Activated T-cell treated with anti-CD3 and anti-CD28 coated beads, Interleukin-2, amount 50 U/mL, for 4 hours (primary cell): ENCODE measurements around the gene EHBP1. TPM values are rescaled to one million over a fixed set of nuclear protein-coding genes. Genes with fewer than 3 reads are reported as not detected.

Experiments used
- ATAC-seq, 2 donors: fragments of 200-7000 bp; cut with Tn5 transposase; one replicate each; pipeline ENCODE4 v1.10.0; 2021
- DNase-seq: peaks from one replicate; pipeline ENCODE4 v3.0.0-alpha.2; 2020
- H3K27me3 Mint-ChIP-seq: one replicate; pipeline ENCODE4 v1.8.0; 2021; ENCODE audit warnings: low read depth, mixed read lengths
- H3K36me3 Mint-ChIP-seq: one replicate; pipeline ENCODE4 v1.8.0; 2022; ENCODE audit warnings: mixed read lengths; ENCODE audit not compliant: insufficient read depth
- H3K4me1 Mint-ChIP-seq: one replicate; pipeline ENCODE4 v1.8.0; 2021; ENCODE audit warnings: low read depth, mixed read lengths
- H3K4me3 Mint-ChIP-seq: one replicate; pipeline ENCODE4 v1.8.0; 2021; ENCODE audit warnings: mild to moderate bottlenecking, moderate library complexity, mixed read lengths
- H3K9me3 Mint-ChIP-seq: one replicate; pipeline ENCODE4 v1.8.0; 2021; ENCODE audit warnings: mixed read lengths
- total RNA-seq, 3 donors: library from RNA; stranded (reverse); gene quantifications; one replicate each; pipeline ENCODE4 v1.2.1, GENCODE V29; 2021

The EHBP1 gene
- total RNA-seq, 3 donors from 2014 or later = 19.8 to 21.4 (median 20.2) TPM

GRCh38 chr2:62870966-62871365, 165.5 kb downstream of the EHBP1 start:
- Mint-ChIP-seq H3K27me3 (no peaks in the 10 kb centered on the region), H3K4me3 (no peak overlapping the region), H3K36me3 (peaks cover 73% of the 10 kb centered on the region), H3K9me3 (peaks cover 34% of the 10 kb centered on the region), H3K4me1 (no peaks in the 10 kb centered on the region)
- DNase-seq = no peak
- no peak for ATAC-seq

- Mint-ChIP-seq H3K9me3 (peaks cover 36% of the 10 kb centered on the region), H3K4me1 (no peaks in the 10 kb centered on the region), H3K36me3 (peaks cover 72% of the 10 kb centered on the region), H3K4me3 (no peak overlapping the region), H3K27me3 (no peaks in the 10 kb centered on the region)
- DNase-seq = no peak
- ATAC-seq = no peak
Observed at GRCh38 chr2:62871506-62871905, 166.0 kb downstream of the EHBP1 start.

- H3K4me1 Mint-ChIP-seq = no peaks in the 10 kb centered on the region
- no peak for DNase-seq
- peaks cover 78% of the 10 kb centered on the region for H3K36me3 Mint-ChIP-seq
- H3K4me3 Mint-ChIP-seq = no peak overlapping the region
- no peaks in the 10 kb centered on the region for H3K27me3 Mint-ChIP-seq
- H3K9me3 Mint-ChIP-seq = peaks cover 36% of the 10 kb centered on the region
- ATAC-seq = no peak
Observed at GRCh38 chr2:62873603-62874002, 168.1 kb downstream of the EHBP1 start.

- peaks cover 76% of the 10 kb centered on the region for H3K36me3 Mint-ChIP-seq
- no peaks in the 10 kb centered on the region for H3K4me1 Mint-ChIP-seq
- H3K9me3 Mint-ChIP-seq = peaks cover 30% of the 10 kb centered on the region
- DNase-seq (no peak), ATAC-seq (no peak)
- no peaks in the 10 kb centered on the region for H3K27me3 Mint-ChIP-seq
- no peak overlapping the region for H3K4me3 Mint-ChIP-seq
Observed at GRCh38 chr2:62874881-62875383, 169.4 kb downstream of the EHBP1 start.

GRCh38 chr2:62881162-62881795, 175.8 kb downstream of the EHBP1 start:
- peaks cover 5% of the 10 kb centered on the region for H3K9me3 Mint-ChIP-seq
- no peak overlapping the region for H3K4me3 Mint-ChIP-seq
- DNase-seq = no peak
- H3K36me3 Mint-ChIP-seq = peaks cover 37% of the 10 kb centered on the region
- no peaks in the 10 kb centered on the region for H3K27me3 Mint-ChIP-seq
- no peaks in the 10 kb centered on the region for H3K4me1 Mint-ChIP-seq
- ATAC-seq = no peak

GRCh38 chr2:62883629-62884028, 178.1 kb downstream of the EHBP1 start:
- no peaks in the 10 kb centered on the region for H3K27me3 Mint-ChIP-seq
- H3K4me3 Mint-ChIP-seq = no peak overlapping the region
- no peaks in the 10 kb centered on the region for H3K4me1 Mint-ChIP-seq
- no peak for DNase-seq
- peaks cover 5% of the 10 kb centered on the region for H3K9me3 Mint-ChIP-seq
- no peak for ATAC-seq
- H3K36me3 Mint-ChIP-seq = peaks cover 18% of the 10 kb centered on the region

- no peak overlapping the region for H3K4me3 Mint-ChIP-seq
- H3K36me3 Mint-ChIP-seq = peaks cover 17% of the 10 kb centered on the region
- no peak for DNase-seq
- no peaks in the 10 kb centered on the region for H3K4me1 Mint-ChIP-seq
- H3K27me3 Mint-ChIP-seq = no peaks in the 10 kb centered on the region
- ATAC-seq = no peak
- H3K9me3 Mint-ChIP-seq = peaks cover 5% of the 10 kb centered on the region
Observed at GRCh38 chr2:62884086-62884485, 178.6 kb downstream of the EHBP1 start.

- peaks cover 5% of the 10 kb centered on the region for H3K9me3 Mint-ChIP-seq
- no peak for ATAC-seq
- peaks cover 16% of the 10 kb centered on the region for H3K36me3 Mint-ChIP-seq
- H3K4me1 Mint-ChIP-seq = no peaks in the 10 kb centered on the region
- H3K27me3 Mint-ChIP-seq = no peaks in the 10 kb centered on the region
- no peak for DNase-seq
- H3K4me3 Mint-ChIP-seq = no peak overlapping the region
Observed at GRCh38 chr2:62884514-62884913, 179.0 kb downstream of the EHBP1 start.

- Mint-ChIP-seq H3K9me3 (no peaks in the 10 kb centered on the region), H3K27me3 (no peaks in the 10 kb centered on the region), H3K4me3 (no peak overlapping the region), H3K4me1 (no peaks in the 10 kb centered on the region), H3K36me3 (peaks cover 7% of the 10 kb centered on the region)
- DNase-seq = no peak
- no peak for ATAC-seq
Observed at GRCh38 chr2:62894966-62895631, 189.6 kb downstream of the EHBP1 start.

- no peaks in the 10 kb centered on the region for H3K9me3 Mint-ChIP-seq
- DNase-seq (no peak), ATAC-seq (no peak)
- no peaks in the 10 kb centered on the region for H3K4me1 Mint-ChIP-seq
- H3K36me3 Mint-ChIP-seq = peaks cover 7% of the 10 kb centered on the region
- H3K4me3 Mint-ChIP-seq = no peak overlapping the region
- H3K27me3 Mint-ChIP-seq = no peaks in the 10 kb centered on the region
Observed at GRCh38 chr2:62895632-62896009, 190.1 kb downstream of the EHBP1 start.

GRCh38 chr2:62897187-62897827, 191.8 kb downstream of the EHBP1 start:
- ATAC-seq = no peak
- H3K4me3 Mint-ChIP-seq = no peak overlapping the region

GRCh38 chr2:62904344-62904743, 198.8 kb downstream of the EHBP1 start:
- ATAC-seq (no peak), DNase-seq (no peak)
- H3K4me3 Mint-ChIP-seq = no peak overlapping the region
- H3K36me3 Mint-ChIP-seq = peaks cover 16% of the 10 kb centered on the region
- H3K9me3 Mint-ChIP-seq = no peaks in the 10 kb centered on the region
- H3K4me1 Mint-ChIP-seq = no peaks in the 10 kb centered on the region
- no peaks in the 10 kb centered on the region for H3K27me3 Mint-ChIP-seq

More at GRCh38 chr2:62897187-62897827, 191.8 kb downstream of the EHBP1 start:
- H3K27me3 Mint-ChIP-seq = no peaks in the 10 kb centered on the region
- H3K4me1 Mint-ChIP-seq = no peaks in the 10 kb centered on the region
- no peak for DNase-seq
- H3K36me3 Mint-ChIP-seq = peaks cover 10% of the 10 kb centered on the region
- no peaks in the 10 kb centered on the region for H3K9me3 Mint-ChIP-seq

GRCh38 chr2:62908145-62908544, 202.6 kb downstream of the EHBP1 start:
- ATAC-seq (no peak), DNase-seq (no peak)
- H3K9me3 Mint-ChIP-seq = no peaks in the 10 kb centered on the region
- H3K36me3 Mint-ChIP-seq = peaks cover 16% of the 10 kb centered on the region
- no peak overlapping the region for H3K4me3 Mint-ChIP-seq
- no peaks in the 10 kb centered on the region for H3K27me3 Mint-ChIP-seq
- no peaks in the 10 kb centered on the region for H3K4me1 Mint-ChIP-seq

- ATAC-seq = no peak
- no peak overlapping the region for H3K4me3 Mint-ChIP-seq
- peaks cover 11% of the 10 kb centered on the region for H3K36me3 Mint-ChIP-seq
- DNase-seq = no peak
- H3K9me3 Mint-ChIP-seq = no peaks in the 10 kb centered on the region
- H3K4me1 Mint-ChIP-seq = no peaks in the 10 kb centered on the region
- no peaks in the 10 kb centered on the region for H3K27me3 Mint-ChIP-seq
Observed at GRCh38 chr2:62913311-62913710, 207.8 kb downstream of the EHBP1 start.

GRCh38 chr2:62919041-62919440, 213.5 kb downstream of the EHBP1 start:
- Mint-ChIP-seq H3K36me3 (peaks cover 24% of the 10 kb centered on the region), H3K4me3 (no peak overlapping the region), H3K27me3 (no peaks in the 10 kb centered on the region), H3K9me3 (peaks cover 22% of the 10 kb centered on the region), H3K4me1 (no peaks in the 10 kb centered on the region)
- DNase-seq (no peak), ATAC-seq (no peak)
